Kidney epithelial cell (primary cell): ENCODE results near the gene MAFG. TPM values are rescaled to one million over a fixed set of nuclear protein-coding genes. Genes with fewer than 3 reads are reported as not detected.

Experiments used
- DNase-seq: peaks from one replicate; pipeline ENCODE4 v3.0.0-alpha.2; 2010; ENCODE audit warnings: low read depth
- H3K27me3 ChIP-seq: 2 replicates; pipeline ENCODE4 v1.6.0; 2011; ENCODE audit warnings: low read length; ENCODE audit not compliant: control insufficient read depth, insufficient read depth
- H3K36me3 ChIP-seq: 2 replicates; pipeline ENCODE4 v1.5.1; 2011; ENCODE audit warnings: low read length; ENCODE audit not compliant: control insufficient read depth, insufficient read depth
- H3K4me3 ChIP-seq: 2 replicates; pipeline ENCODE4 v1.5.1; 2011; ENCODE audit warnings: low read depth, mild to moderate bottlenecking, control low read depth, low read length
- total RNA-seq: library from RNA; depleted of rRNA; stranded (reverse); fragments of >200 nt; gene quantifications from 2 replicates; pipeline ENCODE4 v1.2.3, GENCODE V29; 2015
- TF ChIP-seq, protein P1 (sequence below): IDR thresholded peaks from 2 replicates; pipeline ENCODE4 v1.5.1; 2011; ENCODE audit warnings: mild to moderate bottlenecking, moderate library complexity, low read length, control low read depth, inconsistent platforms; ENCODE audit not compliant: insufficient read depth, poor library complexity, severe bottlenecking

MAFG gene
- total RNA-seq, 1 donor from 2014 or later: 41.1 TPM

- Histone ChIP-seq H3K36me3 (peaks cover under 1% of the 10 kb centered on the region), H3K4me3 (no peak overlapping the region), H3K27me3 (peaks cover 13% of the 10 kb centered on the region)
- TF ChIP-seq, protein P1, sequence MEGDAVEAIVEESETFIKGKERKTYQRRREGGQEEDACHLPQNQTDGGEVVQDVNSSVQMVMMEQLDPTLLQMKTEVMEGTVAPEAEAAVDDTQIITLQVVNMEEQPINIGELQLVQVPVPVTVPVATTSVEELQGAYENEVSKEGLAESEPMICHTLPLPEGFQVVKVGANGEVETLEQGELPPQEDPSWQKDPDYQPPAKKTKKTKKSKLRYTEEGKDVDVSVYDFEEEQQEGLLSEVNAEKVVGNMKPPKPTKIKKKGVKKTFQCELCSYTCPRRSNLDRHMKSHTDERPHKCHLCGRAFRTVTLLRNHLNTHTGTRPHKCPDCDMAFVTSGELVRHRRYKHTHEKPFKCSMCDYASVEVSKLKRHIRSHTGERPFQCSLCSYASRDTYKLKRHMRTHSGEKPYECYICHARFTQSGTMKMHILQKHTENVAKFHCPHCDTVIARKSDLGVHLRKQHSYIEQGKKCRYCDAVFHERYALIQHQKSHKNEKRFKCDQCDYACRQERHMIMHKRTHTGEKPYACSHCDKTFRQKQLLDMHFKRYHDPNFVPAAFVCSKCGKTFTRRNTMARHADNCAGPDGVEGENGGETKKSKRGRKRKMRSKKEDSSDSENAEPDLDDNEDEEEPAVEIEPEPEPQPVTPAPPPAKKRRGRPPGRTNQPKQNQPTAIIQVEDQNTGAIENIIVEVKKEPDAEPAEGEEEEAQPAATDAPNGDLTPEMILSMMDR: no peak
- DNase-seq: no peak
Observed at GRCh38 chr17:81904600-81905423, 22.7 kb downstream of the MAFG start.

DNA sequence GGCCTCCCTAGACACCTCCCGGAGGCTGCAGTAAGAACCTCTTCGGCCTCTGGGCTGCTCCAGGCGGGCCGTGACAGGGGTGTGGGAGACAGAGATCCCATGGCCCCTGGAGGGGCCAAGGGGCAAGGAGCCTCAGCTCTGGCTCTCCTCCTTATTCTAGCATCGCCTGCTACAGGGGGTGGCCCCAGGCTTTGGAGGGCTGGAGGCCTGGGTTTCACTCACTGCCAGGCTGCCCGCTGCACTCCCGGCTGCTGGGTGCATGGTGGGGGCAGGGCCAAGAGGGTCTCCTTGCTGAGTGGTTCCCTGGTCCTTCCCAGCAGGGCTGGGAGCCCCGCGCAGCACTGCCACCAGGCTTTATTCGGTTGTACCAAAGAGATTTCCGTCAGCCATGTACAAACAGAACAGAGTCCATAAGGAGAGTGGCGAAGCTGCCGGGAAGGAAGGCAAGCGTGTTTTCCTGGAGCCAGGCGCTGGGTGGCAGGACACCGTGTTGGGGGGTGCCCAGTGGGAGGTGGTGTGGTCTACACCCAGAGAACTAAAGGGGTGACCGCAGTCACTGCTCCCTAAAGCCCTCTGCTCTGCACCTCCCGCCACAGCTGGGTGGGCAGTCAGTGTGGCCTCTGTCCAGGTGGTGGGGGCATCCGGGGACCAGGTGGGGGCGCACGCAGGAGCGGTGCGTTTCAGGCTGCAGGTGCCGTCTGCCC lies 23.5 kb downstream of the MAFG start:
- DNase-seq: no peak
- H3K36me3 ChIP-seq: peaks cover 4% of the 10 kb centered on the region
- TF ChIP-seq, protein P1: no peak
- no peak overlapping the region for H3K4me3 ChIP-seq
- H3K27me3 ChIP-seq: peaks cover 13% of the 10 kb centered on the region

DNA sequence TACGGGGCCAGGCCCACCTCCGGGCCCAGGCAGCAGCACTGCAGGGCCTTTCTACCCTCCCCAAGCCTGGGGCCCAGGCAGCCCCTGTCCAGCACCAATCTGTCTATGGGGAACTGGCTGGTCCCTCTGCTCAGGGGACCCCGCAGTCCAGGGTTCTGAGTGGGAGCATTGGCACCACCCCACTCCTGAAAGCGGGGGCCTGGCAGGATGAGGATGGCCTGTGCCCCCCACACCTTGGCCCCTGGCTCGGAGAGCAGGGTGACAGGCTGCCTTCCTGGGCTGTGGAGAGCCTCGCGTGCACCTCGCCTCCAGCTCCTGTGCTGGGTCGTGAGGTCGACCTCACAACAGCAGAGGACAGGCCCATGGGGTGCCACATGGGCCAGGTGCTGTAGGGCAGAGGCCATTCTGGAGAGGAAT lies 24.1 kb downstream of the MAFG start:
- Histone ChIP-seq H3K36me3 (peaks cover 4% of the 10 kb centered on the region), H3K4me3 (no peak overlapping the region), H3K27me3 (peaks cover 13% of the 10 kb centered on the region)
- no peak for DNase-seq
- TF ChIP-seq, protein P1: no peak

DNA sequence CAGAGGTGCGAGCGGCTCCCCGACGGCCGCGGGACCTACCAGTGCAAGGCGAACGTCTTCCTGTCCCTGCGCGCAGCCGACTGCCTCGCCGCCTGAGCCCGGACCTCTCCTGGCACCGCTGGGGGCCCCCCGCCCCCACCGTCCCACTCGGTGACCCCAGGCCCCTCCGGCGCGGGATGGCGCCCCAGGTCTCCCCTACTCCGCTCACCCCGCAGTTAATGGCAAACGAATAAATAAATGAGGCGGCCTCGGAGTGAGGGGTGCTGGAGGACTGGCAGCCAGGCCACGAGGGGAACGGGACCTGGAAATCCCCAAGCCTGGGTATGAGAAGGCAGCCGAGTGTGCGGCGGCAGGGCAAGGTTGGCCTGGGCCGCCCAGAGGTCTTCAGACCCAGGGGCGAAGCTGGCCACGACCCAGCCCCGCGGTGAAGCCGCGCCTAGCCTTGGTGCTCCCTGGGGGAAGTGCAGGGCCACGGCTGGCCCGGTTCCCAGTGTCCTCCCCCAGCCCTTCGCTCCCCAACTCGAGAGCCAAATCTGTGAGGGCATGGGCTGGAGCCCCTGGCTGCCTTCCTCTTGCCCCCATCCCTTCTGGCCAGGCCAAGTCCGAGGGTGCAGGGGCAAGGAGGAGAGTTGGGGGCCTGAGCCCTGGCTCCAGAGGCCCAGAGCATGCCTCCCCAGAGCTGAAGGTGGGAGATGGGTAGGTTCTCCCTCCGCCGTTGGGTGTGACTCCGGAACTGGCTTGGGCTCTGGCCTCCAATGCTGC lies 24.7 kb downstream of the MAFG start:
- H3K36me3 ChIP-seq: peaks cover 4% of the 10 kb centered on the region
- H3K4me3 ChIP-seq: no peak overlapping the region
- DNase-seq: no peak

DNA sequence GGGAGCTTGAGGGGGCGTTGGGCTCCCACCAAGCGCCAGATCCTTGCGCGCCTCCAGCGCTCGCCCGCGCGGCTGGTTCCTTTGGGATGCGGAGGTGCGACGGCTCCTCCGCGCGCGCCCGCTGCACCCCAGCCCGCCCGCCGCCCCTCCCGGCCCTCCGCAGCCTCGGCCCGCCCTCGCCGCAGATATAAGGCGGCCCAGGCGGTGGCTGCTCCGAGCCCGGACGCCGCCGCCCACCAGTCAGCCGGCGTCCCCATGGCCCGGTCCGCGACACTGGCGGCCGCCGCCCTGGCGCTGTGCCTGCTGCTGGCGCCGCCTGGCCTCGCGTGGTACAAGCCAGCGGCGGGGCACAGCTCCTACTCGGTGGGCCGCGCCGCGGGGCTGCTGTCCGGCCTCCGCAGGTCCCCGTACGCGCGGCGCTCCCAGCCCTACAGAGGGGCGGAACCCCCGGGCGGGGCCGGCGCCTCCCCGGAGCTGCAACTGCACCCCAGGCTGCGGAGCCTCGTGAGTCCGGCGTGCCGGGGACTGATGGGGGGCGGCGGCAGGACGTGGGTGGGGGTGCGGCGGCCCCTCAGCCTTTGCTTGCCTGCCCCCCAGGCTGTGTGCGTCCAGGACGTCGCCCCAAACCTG lies 25.4 kb downstream of the MAFG start, which contains the start of gene NPB:
Gene NPB, plus strand, starts transcription at position 216 of the 630 bp plus-strand sequence. Its CDS starts 40 bp downstream, at position 256.
- H3K27me3 ChIP-seq: peaks cover 13% of the 10 kb centered on the region
- no peak for DNase-seq
- H3K4me3 ChIP-seq: peak within 1 kb of the TSS; percentile 3
- H3K36me3 ChIP-seq: peaks cover 4% of the 10 kb centered on the region
- TF ChIP-seq, protein P1: no peak

More for the DNA sequence above, 24.7 kb downstream of the MAFG start:
- TF ChIP-seq, protein P1: no peak
- peaks cover 13% of the 10 kb centered on the region for H3K27me3 ChIP-seq
